GM19023 (cell line): Measurements from ENCODE around the gene ASIP.
A peak's percentile ranks its signal among the peaks of the same experiment; 100 is the strongest.

Experiments
- ATAC-seq: cut with Tn5 transposase; IDR thresholded peaks from one replicate; pipeline ENCODE4 v1.9.1; 2021; ENCODE audit warnings: mild to moderate bottlenecking, moderate library complexity; ENCODE audit not compliant: unreplicated experiment

The ASIP gene

DNA sequence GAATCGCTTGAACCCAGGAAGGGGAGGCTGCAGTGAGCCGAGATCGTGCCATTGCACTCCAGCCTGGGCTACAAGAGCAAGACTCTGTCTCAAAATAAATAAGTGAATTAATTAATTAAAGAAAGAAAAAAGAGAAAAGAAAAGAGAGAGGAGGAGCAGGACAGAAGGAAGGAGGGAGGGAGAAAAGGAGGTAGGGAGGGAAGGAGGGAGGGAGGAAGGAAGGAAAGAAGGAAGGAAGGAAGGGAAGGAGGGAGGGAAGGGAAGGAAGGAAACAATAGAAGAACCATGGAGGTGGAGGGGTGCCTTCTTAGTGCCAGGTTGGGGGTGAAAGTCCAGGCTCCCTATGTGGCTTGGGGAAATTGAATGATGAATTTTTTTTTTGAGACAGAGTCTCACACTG, 68.5 kb downstream of the ASIP start:
- ATAC-seq = no peak

DNA sequence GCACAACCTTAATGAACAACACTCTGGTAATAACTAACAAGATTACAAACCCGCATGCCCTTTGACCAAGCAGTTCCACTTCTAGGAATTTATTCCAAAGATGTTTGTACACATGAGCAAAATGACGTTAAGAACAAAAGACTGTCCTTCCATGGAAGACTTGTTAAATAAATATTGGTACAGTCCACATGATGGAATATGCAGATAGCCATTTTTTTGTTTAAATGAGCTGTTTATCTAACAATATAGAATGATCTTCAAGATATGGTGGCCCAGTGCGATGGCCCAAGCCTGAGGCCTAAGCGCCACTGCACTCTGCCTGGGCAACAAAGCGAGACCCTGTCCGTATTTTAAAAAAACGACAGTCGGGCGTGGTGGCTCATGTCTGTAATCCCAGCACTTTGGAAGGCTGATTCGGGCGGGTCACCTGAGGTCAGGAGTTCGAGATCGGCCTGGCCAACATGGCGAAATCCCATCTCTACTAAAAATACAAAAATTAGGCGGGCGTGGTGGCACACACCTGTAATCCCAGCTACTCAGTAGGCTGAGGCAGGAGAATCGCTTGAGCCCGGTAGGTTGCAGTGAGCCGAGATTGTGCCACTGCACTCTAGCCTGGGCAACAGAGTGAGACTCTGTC, 69.4 kb downstream of the ASIP start:
- ATAC-seq = no peak

DNA sequence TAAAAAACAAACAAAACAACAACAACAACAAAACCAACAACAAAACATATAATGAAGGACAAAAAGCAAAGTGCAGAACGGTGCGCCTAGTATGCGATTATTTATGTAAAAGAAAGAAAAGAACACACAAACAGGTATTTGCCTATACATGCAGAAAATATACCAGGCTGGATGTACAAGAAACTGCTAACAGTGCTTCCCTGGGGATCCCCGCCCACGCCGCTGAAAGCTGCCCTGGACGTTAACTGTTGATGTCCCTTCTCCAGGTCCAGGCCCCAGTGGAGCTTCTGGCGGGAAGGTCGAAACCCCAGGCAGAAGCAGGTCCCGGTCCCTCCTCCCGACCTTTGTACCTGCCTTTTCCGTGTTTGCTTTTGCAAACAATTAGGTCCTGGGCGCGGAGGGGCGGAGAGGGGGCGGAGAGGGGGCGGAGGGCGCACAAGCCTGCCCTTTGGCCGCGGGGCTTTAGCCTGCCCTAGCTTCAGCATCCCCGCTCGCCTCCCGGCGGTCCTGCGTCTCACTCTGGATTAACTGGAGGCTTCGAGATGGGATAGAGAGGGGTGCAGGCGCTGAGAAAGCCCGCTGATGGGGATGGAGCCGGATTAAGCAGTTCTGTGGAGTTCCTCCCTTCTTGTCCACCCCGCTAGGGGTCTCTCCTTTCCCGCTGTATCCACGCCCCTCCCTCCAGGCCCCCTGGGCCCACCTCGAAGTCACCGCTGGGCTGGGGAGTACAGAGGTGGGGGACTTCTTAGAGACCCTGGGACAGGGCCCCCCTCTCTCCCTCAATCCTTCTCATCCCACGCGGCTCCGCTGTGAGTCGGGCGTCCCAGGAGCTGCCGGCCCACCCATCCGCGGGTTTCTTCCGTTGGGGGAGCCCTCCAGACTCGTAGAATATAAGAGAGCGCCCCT, 70.1 kb downstream of the ASIP start:
- ATAC-seq = no peak

DNA sequence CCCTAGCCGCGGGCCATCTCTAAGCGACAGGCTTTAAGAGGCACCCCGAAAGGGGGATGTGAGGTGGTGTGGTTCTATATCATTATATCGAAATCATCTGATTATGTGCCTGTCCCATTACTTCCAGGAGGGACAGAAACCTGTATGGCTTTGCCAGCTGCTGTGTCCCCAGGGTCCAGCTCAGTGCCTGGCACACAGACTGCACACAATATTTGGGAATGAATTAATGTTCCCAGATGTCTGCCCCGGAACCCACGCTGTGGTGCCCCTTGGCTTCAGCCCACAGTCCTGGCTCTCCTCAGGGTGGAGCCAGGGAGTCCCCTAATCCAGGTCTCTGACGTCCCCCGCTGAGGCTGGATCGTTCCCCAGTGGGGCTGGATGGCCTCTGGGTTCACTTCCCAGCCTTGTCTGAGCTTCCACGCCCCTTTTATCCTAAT, 70.8 kb downstream of the ASIP start:
- no peak for ATAC-seq

DNA sequence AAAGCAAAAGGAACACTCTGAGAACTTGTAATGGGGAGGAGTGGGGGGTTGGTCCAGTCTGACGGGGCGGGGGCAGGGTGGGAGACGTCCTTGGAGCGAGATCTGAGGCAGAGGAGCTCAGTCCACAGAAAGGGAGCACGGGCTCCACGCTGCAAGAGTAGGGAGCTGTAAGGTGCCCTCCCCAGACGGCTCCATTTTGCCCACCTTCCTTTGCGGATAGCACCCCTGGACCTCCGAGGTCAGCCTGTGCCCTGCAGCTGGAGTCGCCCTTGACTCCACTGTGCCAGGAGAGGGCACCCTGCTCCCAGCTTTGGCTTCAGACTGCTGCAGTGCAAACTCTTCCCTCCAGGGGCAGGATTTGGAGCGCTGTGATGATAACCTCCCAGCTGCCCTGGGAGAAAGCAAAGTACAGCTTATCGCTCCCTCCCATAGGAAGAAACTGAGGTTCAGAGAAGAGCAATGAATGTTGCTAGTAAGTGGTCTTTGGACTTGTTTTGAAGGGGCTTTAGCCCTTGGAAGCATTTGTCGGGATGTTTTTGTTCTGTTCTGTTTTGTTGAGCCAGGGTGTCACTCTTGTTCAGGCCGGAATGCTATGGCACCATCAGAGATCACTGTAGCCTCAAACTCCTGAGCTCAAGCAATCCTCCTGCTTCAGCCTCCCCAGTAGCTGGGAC, 71.5 kb downstream of the ASIP start:
- ATAC-seq = peak; percentile 84

DNA sequence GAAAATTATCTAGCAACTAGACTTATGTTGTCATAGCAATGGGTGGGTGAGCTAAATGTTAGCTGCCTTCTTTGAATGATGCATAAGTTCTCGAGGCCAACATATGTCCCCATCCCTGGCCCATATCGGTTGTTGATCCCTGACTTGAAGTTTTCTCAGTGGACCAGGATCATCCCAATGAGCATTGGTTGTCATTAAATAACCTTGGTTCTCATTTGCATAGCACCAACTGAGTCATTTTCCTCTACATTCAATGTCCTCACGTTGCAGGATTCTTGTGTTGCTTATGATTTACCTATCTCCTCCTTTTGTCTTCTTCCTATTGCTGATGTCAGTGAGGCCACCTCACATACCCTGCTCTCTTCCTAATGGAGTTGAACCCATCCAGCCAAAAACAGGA, 74.0 kb downstream of the ASIP start:
- no peak for ATAC-seq

DNA sequence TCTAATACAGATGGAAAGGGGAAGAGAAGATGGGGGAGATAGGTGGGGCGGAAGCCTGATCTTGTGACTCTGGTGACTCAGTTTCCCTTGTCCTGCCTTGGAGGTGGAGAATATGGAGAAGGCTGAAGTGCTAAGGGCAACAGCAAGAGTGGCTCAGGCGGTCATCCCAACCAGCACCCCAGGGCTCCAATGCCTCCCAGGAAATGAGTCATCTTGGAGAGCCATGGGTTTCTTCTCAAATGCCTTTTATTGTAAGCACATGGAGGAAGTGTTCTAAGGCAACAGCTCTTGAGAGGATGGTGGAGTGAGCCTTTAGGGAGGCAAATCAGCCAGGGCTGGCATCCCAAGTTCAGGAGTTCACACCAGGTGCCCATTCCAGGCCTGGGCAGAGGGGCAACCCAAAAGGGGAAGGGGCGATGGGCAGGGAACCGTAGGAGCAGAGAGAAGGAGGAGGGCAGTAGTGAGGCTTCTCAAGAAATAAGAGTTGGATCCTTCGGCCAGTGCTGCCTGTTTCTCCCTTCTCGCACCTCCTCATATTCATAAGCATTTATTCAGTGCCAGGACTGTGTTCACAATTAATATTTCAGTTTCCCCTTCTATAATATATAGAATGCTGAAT, 75.1 kb downstream of the ASIP start:
- no peak for ATAC-seq
